HG02588 (cell line): ENCODE measurements around the gene PXDN.
"Not testable (repeated sequence)": the region's sequence is repeated elsewhere in the genome, so short reads cannot be mapped to it uniquely, and the experiment has no call there.

Experiments
- ATAC-seq: cut with Tn5 transposase; IDR thresholded peaks from one replicate; pipeline ENCODE4 v1.9.1; 2021; ENCODE audit warnings: mild to moderate bottlenecking, moderate library complexity; ENCODE audit not compliant: unreplicated experiment

Gene PXDN, protein sequence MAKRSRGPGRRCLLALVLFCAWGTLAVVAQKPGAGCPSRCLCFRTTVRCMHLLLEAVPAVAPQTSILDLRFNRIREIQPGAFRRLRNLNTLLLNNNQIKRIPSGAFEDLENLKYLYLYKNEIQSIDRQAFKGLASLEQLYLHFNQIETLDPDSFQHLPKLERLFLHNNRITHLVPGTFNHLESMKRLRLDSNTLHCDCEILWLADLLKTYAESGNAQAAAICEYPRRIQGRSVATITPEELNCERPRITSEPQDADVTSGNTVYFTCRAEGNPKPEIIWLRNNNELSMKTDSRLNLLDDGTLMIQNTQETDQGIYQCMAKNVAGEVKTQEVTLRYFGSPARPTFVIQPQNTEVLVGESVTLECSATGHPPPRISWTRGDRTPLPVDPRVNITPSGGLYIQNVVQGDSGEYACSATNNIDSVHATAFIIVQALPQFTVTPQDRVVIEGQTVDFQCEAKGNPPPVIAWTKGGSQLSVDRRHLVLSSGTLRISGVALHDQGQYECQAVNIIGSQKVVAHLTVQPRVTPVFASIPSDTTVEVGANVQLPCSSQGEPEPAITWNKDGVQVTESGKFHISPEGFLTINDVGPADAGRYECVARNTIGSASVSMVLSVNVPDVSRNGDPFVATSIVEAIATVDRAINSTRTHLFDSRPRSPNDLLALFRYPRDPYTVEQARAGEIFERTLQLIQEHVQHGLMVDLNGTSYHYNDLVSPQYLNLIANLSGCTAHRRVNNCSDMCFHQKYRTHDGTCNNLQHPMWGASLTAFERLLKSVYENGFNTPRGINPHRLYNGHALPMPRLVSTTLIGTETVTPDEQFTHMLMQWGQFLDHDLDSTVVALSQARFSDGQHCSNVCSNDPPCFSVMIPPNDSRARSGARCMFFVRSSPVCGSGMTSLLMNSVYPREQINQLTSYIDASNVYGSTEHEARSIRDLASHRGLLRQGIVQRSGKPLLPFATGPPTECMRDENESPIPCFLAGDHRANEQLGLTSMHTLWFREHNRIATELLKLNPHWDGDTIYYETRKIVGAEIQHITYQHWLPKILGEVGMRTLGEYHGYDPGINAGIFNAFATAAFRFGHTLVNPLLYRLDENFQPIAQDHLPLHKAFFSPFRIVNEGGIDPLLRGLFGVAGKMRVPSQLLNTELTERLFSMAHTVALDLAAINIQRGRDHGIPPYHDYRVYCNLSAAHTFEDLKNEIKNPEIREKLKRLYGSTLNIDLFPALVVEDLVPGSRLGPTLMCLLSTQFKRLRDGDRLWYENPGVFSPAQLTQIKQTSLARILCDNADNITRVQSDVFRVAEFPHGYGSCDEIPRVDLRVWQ (N-terminal part only)

DNA sequence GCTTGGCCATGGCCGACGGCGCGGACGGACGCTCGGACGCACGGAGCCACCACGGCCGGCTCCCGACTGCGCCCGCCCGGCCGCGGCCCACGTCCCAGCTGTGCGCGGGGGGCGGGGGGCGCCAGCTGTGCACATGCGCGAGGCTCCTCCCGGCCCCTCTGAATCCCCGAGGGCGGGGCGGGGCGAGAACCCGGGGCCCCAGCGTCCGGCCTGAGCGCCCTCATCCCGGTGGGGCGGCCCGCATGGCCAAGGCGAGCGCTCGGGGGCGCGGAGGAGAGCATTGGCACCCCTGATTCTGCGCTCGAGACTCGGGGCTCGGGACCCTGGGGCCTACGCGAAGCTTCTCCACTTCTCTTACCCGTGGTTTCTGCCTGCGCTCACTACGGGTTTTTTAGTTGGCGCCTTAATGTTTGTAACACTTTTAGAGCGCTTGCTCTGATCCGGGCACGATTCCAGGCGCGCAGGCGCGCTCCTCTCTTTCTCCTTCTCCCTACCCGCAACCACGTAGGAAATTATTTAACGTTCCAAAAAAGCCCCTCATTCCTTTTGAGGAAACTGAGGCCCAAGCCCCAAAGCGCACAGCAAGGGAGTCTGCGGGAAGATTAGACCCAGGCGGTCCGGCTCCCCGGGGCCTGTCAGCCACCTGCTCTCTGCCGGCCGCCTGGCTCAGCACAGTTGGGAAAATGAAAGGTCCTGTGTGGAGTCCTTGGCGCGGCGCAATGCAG, at the start of gene PXDN:
PXDN (minus strand) TSS at position 70 of the 725 bp plus-strand sequence; CDS start at position 10, 60 bp downstream.
- ATAC-seq: no peak

DNA sequence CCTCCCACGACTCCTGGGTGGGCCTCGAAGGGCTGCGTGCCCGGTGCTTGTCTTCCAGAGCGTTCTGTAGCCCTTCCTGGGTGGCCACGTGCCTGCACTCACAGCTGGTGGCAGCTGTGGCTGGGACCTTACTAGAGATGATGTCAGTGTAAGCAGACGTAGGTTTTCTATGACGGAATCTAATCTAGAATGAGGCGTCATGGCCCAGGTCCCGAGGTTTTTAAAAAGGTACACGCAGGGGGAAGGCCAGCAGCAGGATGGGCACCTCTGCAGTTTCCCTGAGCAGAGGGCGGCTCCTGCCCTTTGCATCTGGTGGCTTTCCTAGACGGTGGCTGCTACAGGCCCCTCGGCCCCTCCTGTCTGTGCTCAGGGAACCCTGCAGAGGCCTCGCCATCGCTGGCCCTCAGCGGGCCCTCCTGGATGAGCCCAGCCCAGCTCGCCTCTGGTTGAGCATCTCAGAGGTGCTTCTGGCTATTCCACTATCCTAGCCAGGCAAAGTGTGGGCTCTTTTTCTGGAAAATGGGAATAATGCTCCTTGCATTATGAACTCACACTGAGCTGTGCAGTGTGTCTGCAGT, 49.6 kb upstream of the PXDN start:
- no peak for ATAC-seq

DNA sequence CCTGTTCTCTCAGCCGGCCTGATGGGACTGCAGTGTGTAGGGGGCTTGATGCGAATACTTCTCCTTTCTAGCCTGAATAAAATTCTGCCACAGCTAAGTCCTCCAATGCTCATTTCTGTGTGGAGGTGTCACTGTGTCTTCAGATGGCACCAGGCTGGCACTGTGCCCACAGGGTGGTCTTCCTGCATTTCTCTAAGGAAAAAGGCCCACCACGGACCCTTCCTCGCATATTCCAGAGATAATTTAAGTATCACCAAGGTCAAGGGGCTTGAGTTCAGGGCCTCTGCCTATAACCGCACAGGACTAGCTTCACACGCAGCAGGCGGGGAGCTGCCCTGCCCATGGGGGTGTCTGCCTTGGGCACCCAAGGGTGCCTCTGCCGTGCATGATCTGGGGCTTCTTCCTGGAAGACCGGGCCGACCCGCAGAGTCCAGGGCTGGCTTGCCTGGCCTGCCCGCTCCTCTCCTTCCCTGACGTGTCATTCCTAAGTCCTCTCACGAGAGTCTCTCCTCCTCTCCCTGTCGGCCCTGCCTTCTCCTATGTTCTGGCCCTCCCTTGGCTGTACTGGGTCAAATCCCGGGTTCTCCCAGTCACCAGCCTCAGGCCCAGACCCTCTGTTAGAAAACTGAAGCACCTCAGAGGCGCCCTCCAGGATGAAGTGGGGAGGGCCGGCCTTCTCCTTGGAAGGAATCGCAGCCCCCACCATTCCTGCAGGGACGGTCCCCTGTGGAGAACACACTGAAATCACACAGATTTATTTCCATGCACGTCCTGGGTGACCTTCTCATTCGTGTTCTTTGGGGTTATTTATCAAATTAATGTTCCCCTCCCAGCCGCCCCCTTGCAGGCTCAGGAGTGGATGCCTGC, 48.9 kb upstream of the PXDN start:
- ATAC-seq: no peak

DNA sequence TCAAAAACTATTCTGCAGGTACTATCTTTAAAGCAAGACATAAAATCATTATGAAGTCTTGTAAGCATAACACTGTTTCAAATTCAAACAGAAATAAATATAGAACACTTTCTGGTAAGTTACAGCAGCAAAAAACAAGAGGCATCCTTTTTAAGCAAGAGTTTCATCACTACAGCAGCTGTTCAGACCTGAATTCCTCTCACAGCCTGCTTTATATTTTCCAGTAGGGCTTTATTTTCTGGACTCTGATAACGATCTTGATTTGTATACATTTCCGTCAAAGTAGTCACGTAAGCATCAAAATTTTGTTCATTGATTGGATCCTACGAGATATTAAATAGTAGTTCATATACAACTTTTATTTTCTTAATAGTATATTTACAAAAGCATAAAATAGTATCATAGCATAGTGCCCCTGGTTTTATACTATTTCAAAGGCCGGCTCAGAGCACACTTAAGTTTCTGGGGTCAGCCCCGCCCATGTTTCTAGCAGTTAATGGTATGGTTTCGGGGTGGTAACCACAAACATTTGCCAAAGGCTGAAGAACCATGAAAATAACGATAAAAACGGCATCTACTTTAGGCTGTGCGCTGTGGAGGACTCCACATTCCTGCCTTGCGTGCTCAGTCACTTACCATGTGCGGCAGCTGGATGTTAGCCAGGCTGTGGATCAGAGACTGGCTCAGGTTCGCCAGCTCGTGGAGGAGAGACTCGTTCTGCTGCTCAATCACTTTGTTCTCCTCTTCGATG, 47.5 kb upstream of the PXDN start:
- ATAC-seq: no peak

DNA sequence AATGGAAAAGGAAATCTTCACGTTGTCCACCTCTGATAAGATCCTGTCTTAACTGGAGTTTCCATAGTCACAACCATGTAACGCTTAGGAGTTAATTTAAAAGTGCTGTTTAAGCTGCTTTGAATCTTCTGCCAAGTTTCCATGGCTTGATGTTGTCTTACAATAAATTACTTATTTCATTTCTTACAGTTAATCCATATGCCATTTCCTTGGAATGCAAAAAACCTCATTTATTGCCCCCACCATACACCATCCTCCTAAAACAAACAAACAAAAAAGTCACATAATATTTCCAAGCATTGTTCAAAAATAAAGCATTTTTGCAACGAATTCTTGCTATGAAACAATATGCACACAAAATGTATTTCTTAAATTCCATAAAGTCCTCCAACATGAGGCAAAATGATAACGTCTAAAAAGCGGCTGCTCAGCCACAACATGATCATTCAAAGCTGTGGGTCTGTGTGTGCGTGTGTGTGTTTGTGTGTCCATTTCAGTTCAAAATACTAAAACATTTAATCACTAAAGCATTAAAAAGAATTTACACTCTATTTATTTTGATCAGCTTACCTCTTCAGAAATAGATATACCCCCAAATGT, 46.8 kb upstream of the PXDN start:
- no peak for ATAC-seq

DNA sequence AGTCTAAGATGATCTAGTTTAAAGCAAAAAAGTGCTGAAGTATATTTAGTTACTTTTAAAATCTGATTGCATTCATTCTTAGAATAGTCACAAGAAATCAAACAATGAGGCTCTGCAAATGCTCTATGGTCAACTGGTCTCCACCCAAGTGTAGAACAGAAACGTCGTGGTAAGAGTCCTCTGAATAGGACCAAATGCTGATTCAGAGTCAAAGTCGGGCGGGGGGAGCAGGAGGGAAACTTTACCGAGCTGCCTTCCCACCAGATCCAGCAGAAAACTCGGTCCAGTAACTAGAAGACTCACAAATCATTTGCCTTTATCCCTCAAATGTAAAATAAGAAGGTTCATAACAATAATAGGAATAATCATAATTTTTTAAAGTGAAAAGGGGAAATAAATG, 46.2 kb upstream of the PXDN start:
- ATAC-seq: no peak

DNA sequence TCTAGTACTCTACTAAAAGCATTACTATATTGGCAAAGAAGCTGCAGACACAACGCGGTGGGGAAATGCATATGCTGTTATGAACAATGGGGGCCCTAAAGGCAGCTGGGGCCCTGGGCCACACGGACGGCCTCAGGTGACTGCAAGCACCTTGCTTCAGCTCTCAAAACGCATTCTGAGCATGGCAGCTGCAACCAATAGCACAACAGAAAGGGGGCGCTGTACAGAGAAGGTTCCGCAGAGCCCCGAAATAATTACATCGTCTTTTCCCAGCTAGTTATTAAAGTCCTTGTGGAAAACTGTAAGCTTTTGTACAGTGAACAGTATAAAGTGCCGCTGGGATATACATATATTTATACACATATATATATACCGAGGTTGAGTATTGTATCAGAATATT, 45.3 kb upstream of the PXDN start:
- ATAC-seq: no peak

DNA sequence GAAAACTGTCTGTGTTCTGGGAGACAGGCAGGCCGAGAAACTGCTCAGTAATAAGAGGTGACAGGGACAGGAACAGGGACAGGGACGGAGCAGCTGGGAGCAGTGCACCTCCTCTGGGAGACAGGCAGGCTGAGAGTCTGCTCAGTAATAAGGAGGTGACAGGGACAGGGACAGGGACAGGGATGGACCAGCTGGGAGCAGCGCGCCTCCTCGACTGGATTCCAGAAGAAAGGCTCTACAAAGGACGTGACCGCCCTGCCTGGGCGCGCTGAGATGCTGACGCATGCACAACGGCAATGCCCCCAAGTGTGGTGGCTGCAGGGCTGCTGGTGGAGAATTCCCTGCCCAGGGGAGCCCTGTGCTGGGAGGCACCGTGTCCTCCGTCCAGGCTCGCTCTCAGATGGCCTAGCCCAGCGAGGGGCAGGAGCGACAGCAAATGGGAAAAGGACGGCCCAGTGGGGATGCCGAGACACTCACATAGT, 44.2 kb upstream of the PXDN start:
- ATAC-seq: no peak

DNA sequence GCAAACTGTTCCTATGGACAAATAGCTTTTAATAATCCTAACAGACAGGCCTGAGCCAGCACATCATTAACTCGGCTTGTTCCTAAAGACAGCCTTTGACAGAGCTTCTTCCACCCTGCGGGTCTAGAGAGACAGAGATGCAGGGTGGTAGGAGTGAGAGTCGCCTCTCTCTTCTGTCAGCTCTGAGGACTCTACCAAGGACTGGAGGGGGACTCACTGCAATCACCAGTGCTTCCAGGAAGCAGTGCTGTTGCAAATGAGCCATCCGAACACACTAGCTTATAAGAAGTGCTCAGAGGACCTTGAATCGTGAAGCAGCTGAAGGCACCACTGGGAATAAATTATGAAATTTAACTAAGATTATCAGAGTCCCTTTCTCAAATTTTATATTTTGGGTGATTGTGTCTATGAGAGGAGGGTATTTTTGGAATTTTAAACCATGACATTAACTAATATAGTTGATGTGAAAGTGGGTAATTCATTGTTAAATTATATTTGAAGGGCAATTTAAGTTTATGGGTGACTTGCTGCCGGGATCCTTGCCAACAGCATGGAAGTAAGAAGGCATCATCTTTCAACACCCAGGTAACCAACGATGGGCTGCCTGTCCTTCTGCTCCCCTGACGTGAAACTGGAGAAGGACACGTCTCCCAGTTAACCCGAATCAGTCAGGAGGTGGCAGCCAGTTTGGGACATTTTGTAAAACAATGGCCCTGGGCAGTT, 43.6 kb upstream of the PXDN start:
- no peak for ATAC-seq

DNA sequence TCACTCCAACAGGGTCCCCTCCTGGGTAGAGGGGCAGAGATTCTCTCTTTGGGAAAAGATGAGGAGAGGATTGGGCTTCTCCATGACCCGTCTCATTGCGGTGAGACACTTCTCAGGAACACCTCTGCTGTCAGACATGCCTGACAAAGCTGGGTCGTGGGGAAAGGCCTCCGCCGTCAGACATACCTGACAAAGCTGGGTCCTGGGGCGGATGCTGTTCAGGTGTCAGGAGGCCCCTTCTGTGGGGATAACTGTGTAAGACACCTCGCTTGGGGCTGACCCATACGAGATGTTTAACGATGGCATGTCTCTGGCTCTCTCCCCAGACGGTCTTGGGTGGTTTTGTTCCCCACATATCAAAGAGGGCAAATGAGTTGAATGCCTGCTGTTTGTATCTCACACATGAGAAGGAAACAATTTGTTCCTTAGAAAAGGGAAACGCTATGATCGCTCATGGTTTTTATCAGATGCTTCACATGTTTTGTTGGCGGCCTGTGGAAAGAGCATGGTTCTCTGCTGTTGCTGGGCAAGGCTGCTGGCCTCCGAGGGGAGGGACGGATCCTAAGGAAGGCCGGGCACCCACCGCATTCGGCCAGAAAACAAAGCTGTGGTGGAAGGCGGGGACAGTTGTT, 40.8 kb upstream of the PXDN start:
- ATAC-seq: no peak

DNA sequence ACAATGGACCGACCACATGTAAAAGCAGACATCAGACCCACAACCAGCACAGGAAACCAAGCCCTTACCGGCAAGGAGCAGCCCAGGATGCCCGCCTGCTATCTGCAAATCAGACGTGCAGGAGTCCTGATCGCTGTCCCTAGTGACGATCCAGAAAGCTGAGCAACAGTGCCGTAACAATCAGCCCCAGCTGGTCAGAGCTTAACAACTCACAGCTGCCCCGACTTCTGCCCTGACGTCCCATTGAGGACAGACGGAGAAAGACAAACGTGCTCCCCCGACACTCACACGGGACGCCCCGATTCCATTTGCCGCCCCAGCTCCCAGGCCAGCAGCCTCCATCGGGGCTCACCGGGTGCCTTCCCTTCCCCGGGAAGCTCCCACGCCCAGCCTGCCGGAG, 39.8 kb upstream of the PXDN start:
- no peak for ATAC-seq

DNA sequence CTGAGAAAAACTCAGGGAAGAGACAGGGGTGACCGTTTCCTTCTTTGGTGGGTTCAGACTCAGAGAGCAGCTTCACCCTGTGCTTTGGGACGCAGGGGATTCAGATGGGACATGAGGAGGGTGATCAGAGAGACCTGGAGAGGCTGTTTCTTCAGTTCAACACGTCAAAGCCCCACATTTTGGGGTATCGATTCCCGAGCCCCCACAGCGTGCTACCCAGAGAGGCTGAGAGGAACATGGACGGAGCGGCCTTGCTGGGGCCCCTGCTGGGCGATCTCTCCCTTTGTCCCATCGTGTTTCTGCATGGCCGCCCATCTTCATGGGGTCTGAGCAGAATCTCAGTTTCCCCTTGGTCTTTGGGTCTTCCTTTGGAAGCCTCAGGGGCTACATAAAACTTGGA, 38.2 kb upstream of the PXDN start:
- ATAC-seq: no peak

DNA sequence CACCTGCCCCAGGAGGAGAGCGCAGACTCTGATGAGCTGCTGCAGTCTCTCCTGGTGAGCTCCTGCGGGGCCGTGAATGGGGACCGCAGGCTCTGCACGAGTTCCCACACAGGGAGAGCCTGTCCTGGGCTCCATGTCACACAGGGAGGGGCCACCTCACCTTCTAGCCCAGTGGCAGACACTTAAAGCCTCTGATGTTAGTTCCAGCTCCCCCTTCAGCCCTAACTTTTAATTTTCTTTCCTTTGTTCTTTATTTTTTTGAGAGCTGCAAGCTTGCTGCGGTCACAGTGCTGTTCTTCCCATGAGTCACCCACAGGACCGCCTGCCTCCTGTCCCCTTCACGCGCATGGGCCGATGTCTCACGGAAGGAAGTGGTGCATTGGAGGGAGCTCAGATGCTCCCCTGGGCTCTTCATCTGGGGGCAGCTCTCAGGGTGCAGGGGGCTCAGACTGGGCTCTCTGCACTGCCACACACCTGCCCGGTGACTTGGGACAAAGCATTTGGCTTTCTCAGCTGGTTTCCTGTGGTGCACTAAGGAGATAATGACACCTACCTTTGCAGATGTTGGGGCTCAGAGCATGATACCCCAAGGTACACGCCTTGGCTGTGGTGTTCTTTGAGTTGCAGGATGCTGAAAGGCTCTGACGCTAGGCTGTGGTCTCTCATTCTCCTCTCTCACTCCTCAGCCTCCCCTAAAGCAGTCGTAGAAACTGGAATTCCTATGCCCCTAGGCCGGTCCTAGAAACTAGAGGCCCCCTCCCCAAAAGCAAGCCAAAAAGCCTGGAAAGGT, 37.2 kb upstream of the PXDN start:
- no peak for ATAC-seq

DNA sequence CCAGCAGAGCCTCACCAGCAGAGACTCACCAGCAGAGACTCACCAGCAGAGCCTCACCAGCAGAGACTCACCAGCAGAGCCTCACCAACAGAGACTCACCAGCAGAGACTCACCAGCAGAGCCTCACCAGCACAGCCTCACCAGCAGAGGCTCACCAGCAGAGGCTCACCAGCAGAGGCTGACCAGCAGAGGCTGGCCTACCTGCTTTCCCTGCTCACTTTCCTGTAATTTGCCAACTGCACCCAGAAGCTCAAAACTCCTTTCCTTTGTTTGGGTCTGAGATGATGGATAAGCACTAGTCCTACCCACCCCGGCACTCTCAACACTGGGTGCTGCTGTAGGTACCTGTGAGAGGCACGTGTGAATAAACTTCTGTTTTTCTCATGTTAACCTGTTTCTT, 36.4 kb upstream of the PXDN start:
- no peak for ATAC-seq

DNA sequence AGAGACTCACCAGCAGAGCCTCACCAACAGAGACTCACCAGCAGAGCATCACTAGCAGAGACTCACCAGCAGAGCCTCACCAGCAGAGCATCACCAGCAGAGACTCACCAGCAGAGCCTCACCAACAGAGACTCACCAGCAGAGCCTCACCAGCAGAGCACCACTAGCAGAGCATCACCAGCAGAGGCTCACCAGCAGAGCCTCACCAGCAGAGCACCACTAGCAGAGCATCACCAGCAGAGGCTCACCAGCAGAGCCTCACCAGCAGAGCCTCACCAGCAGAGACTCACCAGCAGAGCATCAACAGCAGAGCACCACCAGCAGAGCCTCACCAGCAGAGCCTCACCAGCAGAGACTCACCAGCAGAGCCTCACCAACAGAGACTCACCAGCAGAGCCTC, 35.7 kb upstream of the PXDN start:
- not testable (repeated sequence) for ATAC-seq

DNA sequence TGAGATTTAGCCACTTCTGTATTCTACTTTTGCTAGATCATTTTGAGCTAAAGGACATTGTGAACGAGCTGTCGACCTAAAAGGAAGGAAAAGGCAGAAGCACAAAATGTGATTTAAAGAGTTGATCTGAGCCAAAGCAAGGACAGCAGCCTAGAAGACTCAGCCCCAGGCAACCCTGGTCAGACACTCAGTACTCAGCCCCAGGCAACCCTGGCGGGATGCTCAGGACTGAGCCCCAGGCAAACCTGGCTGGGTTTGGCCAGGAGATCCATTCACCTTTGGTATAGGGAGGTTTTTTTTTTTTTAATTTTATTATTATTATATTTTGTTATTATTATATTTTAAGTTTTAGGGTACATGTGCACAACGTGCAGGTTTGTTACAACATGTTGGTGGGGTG, 34.3 kb upstream of the PXDN start:
- ATAC-seq: no peak
